Neural cell (in vitro differentiated cells): ENCODE data around the gene PRR14.

ENCODE experiments used
- EZH2 ChIP-seq: fragments of 200-600, 300-800 bp; shearing (Covaris generic), sonication (generic); IDR thresholded peaks from 2 replicates; pipeline ENCODE4 v1.6.1; 2014; ENCODE audit warnings: antibody characterized with exemption, low read length, borderline replicate concordance, mild to moderate bottlenecking; ENCODE audit not compliant: insufficient read depth, poor library complexity, severe bottlenecking
- RAD21 ChIP-seq: fragments of 450-650 bp; conservative IDR thresholded peaks from 2 replicates; pipeline ENCODE4 v1.6.1; 2014; ENCODE audit warnings: antibody characterized with exemption, mild to moderate bottlenecking, moderate library complexity
- SMC3 ChIP-seq: fragments of 450-650 bp; conservative IDR thresholded peaks from 2 replicates; pipeline ENCODE4 v1.6.1; 2014; ENCODE audit warnings: antibody characterized with exemption, mild to moderate bottlenecking, moderate library complexity; ENCODE audit not compliant: poor library complexity
- TF ChIP-seq, protein P1 (sequence below): fragments of 450-650 bp; IDR thresholded peaks from 2 replicates; pipeline ENCODE4 v1.5.1; 2014; ENCODE audit warnings: antibody characterized with exemption, mild to moderate bottlenecking, moderate library complexity; ENCODE audit not compliant: poor library complexity, severe bottlenecking
- TF ChIP-seq, protein P2 (sequence below): IDR thresholded peaks from 2 replicates; pipeline ENCODE4 v1.6.1; 2012; ENCODE audit warnings: borderline replicate concordance

DNA sequence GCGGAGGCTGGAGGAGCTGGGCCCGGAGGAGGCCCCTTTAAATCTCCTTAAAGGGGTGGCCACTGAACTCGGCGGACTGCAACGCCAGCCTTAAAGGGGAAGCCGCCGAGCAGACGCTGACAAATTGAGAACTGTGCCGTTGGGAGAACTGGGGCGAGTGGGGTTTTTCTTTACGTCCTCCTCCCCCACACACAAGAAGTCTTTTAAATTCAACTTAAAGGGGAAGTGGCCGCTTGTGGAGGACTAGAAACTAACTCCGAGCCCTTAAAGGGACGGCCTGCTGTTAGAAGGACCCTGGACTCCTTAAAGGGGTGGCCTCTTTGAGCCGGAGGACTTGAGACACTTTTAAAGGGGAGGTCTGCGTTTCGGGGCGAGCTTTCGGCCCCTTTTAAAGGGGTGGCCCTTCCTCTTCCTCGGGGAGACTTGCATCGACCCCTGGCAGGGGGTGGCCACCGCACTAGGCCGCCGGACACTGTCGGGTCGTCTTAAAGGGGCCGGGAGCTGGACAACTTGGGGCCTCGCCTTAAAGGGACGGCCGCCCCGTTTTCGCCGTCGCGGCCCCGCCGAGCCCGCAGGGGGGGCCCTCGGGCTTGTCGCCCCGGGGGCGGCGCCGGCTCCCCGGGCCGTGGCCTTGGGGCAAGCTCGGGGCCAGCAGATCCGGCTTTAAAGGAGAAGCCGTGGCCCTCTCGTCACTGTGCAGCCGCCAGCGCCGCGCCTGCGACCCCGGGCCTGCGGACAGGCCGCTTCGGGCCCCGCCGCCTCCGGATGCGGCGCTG is 8.2 kb downstream of the PRR14 start:
- TF ChIP-seq RAD21 = no peak
- TF ChIP-seq, protein P1, sequence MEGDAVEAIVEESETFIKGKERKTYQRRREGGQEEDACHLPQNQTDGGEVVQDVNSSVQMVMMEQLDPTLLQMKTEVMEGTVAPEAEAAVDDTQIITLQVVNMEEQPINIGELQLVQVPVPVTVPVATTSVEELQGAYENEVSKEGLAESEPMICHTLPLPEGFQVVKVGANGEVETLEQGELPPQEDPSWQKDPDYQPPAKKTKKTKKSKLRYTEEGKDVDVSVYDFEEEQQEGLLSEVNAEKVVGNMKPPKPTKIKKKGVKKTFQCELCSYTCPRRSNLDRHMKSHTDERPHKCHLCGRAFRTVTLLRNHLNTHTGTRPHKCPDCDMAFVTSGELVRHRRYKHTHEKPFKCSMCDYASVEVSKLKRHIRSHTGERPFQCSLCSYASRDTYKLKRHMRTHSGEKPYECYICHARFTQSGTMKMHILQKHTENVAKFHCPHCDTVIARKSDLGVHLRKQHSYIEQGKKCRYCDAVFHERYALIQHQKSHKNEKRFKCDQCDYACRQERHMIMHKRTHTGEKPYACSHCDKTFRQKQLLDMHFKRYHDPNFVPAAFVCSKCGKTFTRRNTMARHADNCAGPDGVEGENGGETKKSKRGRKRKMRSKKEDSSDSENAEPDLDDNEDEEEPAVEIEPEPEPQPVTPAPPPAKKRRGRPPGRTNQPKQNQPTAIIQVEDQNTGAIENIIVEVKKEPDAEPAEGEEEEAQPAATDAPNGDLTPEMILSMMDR = peak; percentile 50
- no peak for TF ChIP-seq EZH2
- TF ChIP-seq, protein P2, sequence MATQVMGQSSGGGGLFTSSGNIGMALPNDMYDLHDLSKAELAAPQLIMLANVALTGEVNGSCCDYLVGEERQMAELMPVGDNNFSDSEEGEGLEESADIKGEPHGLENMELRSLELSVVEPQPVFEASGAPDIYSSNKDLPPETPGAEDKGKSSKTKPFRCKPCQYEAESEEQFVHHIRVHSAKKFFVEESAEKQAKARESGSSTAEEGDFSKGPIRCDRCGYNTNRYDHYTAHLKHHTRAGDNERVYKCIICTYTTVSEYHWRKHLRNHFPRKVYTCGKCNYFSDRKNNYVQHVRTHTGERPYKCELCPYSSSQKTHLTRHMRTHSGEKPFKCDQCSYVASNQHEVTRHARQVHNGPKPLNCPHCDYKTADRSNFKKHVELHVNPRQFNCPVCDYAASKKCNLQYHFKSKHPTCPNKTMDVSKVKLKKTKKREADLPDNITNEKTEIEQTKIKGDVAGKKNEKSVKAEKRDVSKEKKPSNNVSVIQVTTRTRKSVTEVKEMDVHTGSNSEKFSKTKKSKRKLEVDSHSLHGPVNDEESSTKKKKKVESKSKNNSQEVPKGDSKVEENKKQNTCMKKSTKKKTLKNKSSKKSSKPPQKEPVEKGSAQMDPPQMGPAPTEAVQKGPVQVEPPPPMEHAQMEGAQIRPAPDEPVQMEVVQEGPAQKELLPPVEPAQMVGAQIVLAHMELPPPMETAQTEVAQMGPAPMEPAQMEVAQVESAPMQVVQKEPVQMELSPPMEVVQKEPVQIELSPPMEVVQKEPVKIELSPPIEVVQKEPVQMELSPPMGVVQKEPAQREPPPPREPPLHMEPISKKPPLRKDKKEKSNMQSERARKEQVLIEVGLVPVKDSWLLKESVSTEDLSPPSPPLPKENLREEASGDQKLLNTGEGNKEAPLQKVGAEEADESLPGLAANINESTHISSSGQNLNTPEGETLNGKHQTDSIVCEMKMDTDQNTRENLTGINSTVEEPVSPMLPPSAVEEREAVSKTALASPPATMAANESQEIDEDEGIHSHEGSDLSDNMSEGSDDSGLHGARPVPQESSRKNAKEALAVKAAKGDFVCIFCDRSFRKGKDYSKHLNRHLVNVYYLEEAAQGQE = no peak
- peak; percentile 40 for TF ChIP-seq SMC3
